SKM-1 treated with dmso at 0.1 percent for 144 hours (cell line): ENCODE results near the gene ARPC5.

ENCODE experiments used
- DNase-seq: peaks from one replicate; lab custom pipeline; 2025; ENCODE audit not compliant: unreplicated experiment; lab: John Stamatoyannopoulos, UW

The ARPC5 gene

GRCh38 chr1:183588827-183589226 is 46.8 kb downstream of the ARPC5 start:
- no peak for DNase-seq

GRCh38 chr1:183586926-183587325 is 48.7 kb downstream of the ARPC5 start:
- no peak for DNase-seq

DNA sequence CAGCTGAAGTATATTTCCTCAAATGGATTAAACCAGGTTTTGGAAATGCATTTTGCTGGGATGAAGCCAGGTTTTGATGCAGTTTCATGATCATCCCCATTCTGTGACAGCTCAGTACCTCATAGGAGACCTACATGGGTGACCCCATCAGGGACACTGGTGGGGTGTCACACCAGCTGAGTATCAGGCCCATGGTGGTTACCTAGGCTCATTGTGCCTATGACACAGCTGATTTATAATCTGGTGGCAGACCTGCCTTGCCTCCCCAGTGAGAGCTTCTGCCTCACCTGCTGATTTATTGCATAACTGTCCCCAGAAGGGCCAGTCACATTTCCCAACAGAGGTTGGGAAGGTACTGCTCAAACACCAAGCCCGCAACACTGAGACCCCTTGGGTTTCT is 49.1 kb downstream of the ARPC5 start:
- DNase-seq = no peak

DNA sequence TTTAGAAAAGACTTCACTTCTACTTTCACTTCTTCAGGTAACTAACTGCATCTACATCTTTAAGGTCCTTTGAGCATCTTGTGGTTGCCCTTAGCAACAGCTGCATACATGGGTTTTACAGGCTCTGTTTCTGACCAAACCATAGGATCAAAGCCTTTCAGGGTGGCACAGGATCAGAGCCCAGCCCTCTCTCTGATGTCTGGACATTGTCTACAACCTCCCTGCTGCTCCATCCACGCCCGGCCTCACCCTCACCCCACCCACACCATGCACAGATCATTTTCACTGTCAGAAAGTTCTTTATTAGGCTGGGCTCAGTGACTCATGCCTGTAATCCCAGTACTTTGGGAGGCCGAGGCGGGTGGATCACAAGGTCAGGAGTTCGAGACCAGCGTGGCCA is 50.5 kb downstream of the ARPC5 start:
- DNase-seq = no peak

GRCh38 chr1:183584147-183584546 is 51.4 kb downstream of the ARPC5 start:
- no peak for DNase-seq

GRCh38 chr1:183583466-183583865 is 52.1 kb downstream of the ARPC5 start:
- peak; percentile 89 for DNase-seq

DNA sequence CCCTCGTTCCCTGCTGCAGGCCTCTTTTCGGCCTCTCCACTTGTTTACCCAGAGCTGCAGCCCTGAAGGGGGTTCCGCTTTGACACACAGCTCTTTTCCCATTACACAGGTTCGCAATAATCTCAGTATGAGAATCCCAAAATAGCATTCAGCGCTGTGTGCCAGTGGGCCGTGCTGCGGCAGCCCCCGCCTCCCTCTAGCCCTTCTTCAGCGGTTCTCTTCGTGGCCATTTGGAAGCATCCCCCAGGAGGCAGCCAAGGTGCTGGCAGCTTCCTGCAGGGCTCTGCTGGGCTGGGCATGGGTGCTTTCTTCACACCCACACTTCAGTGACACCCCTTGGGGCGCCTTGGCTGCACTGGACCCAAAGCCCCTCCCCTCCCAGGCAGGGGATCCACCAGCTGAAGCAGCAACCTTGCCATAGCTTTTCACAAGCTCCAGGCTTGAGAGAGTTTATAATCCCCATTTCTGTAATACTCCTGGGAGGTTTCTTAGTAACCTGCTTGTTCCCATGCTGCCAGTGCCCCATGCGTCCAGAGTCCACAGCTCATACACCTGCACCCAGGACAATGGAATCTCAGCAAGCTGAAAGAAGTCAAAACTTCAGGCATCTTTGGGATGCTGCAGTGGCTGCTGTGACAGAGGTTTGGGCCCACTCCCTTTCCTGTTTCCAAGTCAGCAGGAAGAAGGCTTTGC is 53.4 kb downstream of the ARPC5 start:
- no peak for DNase-seq

GRCh38 chr1:183580281-183580682 is 55.3 kb downstream of the ARPC5 start:
- peak; percentile 100 for DNase-seq

DNA sequence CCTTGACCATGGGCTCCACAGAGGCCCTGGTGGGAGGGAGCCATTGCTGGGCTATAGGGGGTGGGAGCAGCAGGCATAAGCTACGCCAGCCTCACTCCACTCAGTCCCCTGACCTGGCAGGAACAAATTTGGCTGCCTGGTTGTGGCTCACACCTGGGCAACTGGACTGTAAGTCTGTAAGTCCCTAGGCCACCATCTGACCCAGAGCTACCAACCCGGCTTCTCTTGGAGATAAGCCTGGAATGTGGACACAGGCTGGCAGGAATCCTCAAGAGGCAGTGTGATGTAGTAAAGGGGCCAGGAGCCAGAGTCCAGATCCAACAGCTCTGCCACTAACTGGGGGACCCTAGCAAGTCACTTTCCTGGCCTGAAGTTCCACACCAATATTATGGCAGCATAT is 56.7 kb downstream of the ARPC5 start:
- no peak for DNase-seq

DNA sequence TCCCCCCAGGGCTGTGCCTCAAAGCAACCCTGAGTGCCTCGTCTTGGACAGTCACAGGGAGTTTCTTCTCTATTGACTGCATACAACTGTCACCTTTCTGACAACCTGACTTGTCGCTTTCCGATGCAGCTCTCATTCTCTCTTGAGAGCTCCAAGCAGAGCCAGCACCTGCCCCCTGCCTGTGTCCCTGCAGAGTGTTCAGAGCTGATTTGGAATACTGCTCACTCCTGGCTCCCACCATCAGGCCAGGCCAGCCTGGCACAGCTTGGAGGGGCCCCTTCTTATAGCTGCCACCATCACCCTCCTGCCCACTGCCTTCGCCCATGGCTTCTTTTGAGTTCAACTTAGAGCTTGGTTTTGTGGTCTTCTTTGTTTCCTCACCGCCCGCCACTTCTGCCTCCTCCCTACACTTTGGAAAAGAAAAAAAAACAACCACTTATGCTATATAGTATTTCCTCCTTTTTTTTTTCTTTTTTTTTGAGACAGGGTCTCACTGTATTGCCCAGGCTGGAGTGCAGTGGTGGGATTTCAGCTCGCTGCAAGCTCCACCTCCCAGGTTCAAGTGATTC is 57.6 kb downstream of the ARPC5 start:
- DNase-seq = peak; percentile 45

DNA sequence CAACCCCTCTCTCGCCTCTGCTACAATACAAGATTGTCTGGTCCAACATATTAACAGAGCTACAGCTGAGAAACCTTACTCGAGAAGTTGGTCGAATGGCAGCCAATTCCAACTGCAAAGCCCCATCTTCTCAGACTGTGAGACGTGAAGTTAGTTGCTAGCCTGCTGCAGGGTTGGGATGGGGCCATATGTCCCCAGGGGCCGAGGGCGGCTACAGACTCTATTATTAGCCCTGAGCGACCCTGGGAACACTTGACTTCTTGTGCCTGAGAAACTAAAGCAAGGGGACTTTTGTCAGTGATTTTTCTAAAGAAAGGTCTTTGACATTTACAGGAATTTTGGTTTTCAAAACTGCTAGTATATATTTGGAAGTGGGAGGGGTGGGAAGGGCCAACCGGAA is 59.0 kb downstream of the ARPC5 start:
- DNase-seq = no peak

DNA sequence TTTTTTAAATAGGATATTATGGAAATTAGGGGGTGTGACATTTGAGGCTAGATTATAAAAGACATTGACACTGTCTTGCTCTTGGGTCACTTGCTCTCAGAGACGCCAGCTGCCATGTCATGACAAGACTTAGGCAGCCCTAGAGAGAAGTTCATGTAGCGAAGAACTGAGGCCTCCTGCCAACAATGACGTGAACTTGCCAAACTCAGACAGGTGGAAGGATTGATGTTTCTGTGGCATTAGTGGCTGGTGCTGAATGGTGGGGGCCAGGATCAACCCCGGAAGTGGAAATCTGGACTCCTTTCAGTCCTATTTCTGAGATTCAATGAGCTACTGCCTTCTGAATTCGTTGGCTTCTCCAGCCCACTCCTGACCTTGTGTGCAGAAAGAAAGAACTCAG is 60.0 kb downstream of the ARPC5 start:
- no peak for DNase-seq

GRCh38 chr1:183572721-183573120 is 62.9 kb downstream of the ARPC5 start:
- no peak for DNase-seq

DNA sequence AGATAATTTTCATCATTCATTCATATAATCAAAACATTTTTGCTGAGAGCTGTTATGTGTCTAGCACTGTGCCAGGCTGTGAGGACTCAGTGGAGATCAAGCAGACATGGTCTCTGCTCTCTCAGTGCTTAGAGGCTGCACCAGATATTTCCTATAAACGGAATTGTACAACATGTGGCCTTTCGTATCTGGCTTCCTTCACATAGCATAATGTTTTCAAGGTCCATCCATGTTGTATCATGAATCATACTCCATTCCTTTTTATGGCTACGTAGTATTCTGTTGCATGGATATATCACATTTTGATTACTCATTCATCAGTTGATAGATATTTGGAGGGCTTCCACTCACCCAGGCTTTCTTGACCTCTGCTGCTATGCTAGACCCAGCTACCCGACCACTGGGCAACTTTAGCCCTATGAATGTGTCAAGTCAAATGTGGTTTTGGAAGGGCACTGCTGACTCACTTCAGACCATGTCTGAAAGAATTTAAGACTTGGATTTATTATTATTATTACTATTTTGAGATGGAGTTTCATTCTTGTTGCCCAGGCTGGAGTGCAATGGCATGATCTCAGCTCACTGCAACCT is 63.8 kb downstream of the ARPC5 start:
- no peak for DNase-seq
